DMS114 treated with DMSO at 0.1 percent for 48 hours (cell line): ENCODE results near the gene OGG1.

Experiments
- DNase-seq: peaks from one replicate; lab custom pipeline; 2025; ENCODE audit not compliant: unreplicated experiment; lab: John Stamatoyannopoulos, UW

The OGG1 gene

DNA sequence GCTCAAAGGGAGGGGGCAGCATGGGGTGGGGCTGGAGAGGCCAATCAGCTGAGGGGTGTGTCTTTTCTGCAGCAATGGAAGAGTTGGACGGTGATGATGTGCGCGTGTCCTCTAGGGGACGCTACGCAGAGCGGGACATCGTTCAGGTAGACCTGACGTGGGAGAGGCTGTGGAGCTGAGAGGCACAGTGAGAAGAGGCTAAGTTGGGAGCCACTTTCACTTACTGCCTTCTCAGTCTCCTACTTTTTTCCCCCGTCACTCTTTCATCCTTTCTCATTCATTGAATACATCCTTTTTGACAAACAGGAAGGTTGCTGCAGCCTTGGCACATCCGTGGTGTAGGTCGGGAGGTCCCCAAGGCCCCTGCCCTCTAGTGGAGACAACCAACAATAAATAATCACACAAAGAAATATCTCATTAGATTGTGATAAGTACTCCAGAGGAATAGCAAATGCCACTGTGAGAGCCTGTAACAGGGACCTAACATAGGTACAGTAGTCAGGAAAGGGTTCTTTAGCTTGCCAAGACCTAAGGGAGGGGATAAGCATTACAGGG, 22.6 kb upstream of the OGG1 start:
- no peak for DNase-seq

- no peak for DNase-seq
These were observed 22.0 kb upstream of the OGG1 start for GRCh38 chr3:9727743-9728142.

DNA sequence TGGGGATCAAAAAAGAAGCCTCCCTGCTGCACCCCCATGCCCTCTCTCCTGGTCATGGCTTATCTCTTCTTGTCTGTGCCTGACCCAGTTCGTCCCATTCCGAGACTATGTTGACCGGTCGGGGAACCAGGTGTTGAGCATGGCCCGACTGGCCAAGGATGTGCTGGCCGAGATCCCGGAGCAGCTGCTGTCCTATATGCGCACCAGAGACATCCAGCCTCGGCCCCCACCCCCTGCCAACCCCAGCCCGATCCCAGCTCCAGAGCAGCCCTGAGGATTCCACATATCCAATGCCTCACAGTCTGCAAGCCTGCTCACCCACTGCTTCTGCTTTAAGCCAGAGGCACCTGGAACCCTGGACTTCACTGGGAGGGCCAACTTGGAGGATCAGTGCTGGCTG, 20.3 kb upstream of the OGG1 start:
- DNase-seq: no peak

GRCh38 chr3:9730657-9731205, 19.0 kb upstream of the OGG1 start:
- peak; percentile 90 for DNase-seq

DNA sequence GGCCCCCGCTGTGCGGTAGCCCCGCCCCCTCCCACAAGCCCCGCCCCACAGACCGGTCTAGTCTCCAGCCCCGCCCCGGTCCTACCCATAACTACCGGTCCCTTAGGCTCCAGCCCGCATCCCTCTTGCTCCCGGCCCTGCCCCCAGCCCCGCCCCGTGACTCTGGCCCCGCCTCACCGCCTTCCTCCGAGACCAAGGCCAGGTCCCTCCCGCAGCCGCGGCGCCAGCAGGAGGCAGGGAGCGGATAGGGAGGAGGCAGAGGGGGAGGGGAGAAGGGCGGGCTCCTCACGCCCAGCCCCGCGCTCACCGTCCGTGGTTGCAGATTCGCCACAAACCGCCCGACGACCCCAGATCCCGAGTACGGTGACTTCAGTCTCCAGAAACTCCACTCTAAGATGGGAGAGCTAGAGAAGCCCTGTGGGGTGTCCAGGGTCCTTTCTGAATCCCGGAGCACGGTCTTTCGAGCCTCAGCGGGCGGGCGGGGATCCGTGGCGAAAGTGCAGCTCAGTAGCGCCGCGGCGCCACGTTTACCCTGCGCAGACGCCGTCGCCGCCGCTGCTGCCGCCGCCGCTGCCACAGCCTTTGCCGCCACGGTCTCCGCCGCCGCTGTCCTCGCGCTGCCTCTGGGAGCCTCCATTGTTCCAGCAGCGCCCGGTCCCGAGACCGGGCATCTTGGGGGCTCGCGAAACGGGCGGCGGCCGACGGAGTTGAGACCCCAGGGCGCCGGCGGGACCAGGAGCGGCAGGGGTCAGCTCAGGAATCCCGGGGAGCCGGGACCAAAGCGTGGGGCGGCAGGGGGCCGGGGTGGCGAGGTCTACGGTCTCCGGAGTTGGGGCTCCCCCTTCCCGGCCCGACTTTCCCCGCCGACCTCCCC, 18.3 kb upstream of the OGG1 start, which contains the start of gene BRPF1:
TSS of gene BRPF1 (plus strand) at position 530 of the 874 bp plus-strand sequence. CDS start 2,406 bp downstream, outside the sequence.
- DNase-seq: peak; percentile 92

- no peak for DNase-seq
These were observed 17.5 kb upstream of the OGG1 start for GRCh38 chr3:9732080-9732739.

DNA sequence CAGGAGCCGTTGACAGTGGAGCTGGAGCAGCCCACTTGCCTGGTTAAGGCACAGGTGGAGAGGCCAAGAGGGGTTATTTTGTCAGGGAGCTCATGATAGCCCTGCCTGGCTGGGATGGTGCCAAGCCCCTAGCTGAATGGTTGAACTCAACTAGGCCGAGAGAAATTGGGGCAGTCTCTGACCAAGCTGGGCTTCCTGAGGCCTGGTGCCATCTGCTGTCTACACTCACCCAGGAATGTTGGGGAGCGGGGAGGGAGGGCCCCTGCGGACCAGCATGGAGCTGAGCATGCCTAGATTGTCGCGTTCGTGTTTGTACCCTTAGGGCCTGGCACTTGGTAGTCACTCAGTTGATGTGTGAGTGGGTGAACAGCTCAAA, 17.0 kb upstream of the OGG1 start:
- no peak for DNase-seq

DNA sequence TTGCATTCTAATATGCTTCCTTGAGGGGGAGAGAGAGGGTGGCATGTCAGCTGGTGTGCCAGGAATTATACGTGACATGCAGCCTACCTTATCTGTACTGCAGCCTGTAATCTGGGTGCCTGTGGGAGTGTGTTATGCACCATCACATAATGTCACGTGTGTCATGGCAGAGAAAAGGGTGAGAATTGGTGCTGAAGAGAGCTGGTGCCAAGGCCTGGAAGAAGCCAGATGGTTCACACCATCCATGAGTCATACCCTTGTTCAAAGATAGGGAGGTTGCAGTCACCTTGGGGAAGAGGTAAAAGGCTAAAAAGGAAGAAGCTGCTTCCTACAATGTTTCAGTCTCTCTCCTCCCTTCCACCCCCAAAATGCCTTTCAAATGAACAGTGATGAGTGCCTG, 12.9 kb upstream of the OGG1 start:
- DNase-seq: no peak

DNA sequence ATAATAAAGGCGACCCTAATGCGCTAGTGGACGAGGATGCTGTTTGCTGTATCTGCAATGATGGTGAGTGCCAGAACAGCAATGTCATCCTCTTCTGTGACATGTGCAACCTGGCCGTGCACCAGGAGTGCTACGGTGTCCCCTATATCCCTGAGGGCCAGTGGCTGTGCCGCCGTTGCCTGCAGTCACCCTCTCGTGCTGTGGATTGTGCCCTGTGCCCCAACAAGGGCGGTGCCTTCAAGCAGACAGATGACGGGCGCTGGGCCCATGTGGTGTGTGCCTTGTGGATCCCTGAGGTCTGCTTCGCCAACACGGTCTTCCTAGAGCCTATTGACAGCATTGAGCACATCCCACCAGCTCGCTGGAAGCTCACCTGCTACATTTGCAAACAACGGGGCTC, 10.6 kb upstream of the OGG1 start:
- no peak for DNase-seq

DNA sequence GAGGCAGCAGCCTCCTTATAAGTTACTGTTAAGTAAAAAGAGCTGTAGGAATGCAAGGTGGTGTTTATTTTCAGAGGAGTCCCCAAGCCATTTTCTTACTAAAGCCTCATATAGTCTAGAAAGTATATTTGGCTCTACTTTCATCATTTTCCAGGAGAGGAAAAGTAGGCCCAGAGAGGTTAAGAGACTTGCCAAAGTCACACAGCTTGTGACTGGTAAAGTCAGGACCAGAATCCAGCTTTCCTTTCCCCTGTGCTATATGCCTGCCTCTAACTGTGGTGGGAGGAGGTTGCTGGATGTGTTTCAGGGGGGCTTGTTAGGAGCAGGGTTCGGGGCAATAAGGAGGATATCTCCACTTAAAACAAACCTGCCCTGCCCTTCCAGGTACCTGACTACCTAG, 7.2 kb upstream of the OGG1 start:
- no peak for DNase-seq

GRCh38 chr3:9743548-9743947, 6.2 kb upstream of the OGG1 start:
- DNase-seq: no peak

DNA sequence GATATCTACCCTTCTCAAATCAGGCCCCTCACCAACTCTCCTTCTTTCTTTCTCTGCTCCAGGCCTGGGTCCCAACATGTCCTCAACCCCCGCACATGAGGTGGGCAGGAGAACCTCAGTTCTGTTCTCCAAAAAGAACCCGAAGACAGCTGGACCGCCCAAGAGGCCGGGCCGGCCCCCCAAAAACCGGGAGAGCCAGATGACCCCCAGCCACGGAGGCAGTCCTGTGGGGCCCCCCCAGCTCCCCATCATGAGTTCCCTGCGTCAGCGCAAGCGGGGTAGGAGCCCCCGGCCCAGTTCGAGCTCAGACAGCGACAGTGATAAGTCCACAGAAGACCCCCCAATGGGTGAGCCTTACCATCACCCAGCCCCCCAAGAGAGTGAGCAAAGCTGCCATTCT, 5.6 kb upstream of the OGG1 start:
- DNase-seq: no peak

DNA sequence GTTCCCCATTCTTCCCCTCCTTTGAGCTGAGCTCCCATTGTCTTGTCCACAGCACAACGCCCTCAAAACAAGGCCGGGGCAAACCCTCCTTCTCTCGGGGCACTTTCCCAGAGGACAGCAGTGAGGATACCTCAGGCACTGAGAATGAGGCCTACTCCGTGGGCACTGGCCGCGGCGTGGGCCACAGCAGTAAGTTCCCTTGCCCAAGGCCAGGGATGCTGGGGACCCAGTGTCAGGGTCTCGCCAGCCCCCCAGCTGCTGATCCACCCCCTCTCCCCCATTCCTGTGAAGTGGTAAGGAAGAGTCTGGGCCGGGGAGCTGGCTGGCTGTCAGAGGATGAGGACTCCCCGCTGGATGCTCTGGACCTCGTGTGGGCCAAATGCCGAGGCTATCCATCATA, 4.2 kb upstream of the OGG1 start:
- no peak for DNase-seq

DNA sequence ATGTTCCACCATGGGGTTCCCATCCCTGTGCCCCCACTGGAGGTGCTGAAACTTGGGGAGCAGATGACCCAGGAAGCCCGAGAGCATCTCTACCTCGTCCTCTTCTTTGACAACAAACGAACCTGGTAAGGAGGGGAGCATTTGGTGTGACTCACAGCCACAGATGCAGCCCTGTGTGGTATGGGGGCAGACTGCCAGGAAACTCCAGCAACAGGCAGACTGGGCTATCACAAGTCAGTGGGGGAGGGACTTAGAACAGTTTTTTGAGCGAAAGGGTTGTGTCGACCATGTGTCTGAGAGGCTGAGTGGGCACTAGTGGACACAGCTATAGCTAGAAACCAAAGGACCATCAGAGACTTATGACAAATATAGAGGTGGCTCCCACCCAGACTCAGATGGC, 3.4 kb upstream of the OGG1 start:
- no peak for DNase-seq

- DNase-seq: no peak
These were observed 2.5 kb upstream of the OGG1 start for GRCh38 chr3:9747267-9747666.

- no peak for DNase-seq
These were observed 1.7 kb upstream of the OGG1 start for GRCh38 chr3:9748031-9748430.

DNA sequence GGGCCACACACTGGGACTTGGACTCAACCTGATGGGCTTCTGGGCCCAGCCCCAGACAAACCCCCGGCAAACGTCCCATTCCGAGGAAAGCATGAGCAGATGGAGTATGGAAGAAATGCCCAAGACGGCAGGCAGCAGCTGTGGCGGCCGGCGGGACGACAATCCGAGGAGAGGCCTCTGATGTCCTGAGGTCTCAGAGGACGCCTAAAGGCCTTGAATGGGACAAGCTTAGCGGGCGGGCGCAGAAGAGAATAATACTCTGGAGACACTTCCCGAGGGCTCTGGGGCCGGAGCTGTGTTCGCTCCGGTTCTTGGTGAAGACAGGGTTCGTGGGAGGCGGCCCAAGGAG, 482 bp upstream of the OGG1 start:
- no peak for DNase-seq

DNA sequence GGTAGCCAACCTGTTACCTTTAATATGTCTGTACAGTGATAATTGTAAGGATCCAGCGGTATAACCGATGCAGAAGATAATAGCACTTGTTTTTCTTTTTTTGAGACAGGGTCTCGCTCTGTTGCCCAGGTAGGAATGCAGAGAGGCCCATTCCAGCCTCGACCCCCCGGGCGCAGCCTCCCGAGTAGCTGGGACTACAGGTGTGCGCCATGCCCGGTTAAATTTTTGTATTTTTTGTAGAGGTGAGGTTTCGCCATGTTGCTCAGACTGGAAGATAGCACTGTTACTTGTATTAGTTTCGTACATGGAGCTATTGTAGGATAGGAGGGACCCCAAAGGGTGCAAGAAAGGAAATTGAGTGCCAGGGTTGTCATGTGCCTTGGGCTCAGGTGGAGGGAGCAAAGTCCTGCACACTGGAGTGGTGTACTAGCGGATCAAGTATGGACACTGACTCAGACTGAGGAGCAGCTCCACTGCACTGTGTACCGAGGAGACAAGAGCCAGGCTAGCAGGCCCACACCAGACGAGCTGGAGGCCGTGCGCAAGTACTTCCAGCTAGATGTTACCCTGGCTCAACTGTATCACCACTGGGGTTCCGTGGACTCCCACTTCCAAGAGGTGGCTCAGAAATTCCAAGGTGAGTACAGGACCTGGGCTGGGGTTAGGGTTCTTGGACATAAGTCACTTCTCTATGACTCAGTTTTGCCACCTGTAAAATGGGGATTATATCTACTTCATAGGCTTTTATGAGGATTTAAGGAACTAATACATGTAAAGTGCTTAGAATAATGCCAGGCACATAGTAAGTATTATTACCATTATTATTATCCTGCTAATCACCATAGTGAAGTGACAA, 1.0 kb downstream of the OGG1 start:
- DNase-seq: no peak

GRCh38 chr3:9754678-9755077, 4.9 kb downstream of the OGG1 start:
- no peak for DNase-seq

GRCh38 chr3:9757427-9757826, 7.7 kb downstream of the OGG1 start:
- no peak for DNase-seq
